Astrocyte of the spinal cord (primary cell): ENCODE measurements around the gene MSANTD1.

Experiments
- DNase-seq: peaks from one replicate; pipeline ENCODE4 v3.0.0; 2011; ENCODE audit warnings: low read depth, low spot score
- H3K4me3 ChIP-seq: 2 replicates; pipeline ENCODE4 v1.5.1; 2011; ENCODE audit warnings: low read depth, mild to moderate bottlenecking, low read length, moderate library complexity
- in situ Hi-C: cut with HindIII; loops from 2 replicates; pipeline ENCODE4 v1.10.0; 2017; ENCODE audit warnings: low sequenced_read_pairs
- TF ChIP-seq, protein P1 (sequence below): IDR thresholded peaks from 2 replicates; pipeline ENCODE4 v1.5.1; 2012; ENCODE audit warnings: low read depth, mild to moderate bottlenecking, low read length, inconsistent platforms

MSANTD1 gene

DNA sequence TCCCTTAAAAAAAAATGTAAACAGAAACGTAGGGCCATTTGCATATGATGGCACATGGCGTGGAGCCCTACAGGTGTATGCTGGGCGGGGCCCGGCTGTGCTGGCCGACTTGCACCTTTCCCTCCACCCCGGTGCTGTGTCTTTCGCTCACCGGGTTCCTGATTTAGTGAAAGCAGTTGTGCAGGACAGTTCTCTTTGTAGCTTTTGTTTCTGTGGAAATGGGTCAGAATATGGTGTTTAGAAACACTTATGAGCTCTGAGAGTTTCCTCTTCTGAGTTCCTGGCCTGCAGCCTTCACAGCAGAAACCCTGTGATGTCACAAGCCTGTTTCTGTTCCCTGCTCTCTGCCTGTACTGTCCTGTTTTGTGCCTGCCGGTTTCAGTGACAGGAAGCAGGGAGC, 22.5 kb upstream of the MSANTD1 start:
- in situ Hi-C loops = no loop called here
- no peak overlapping the region for H3K4me3 ChIP-seq
- DNase-seq = no peak
- TF ChIP-seq, protein P1, sequence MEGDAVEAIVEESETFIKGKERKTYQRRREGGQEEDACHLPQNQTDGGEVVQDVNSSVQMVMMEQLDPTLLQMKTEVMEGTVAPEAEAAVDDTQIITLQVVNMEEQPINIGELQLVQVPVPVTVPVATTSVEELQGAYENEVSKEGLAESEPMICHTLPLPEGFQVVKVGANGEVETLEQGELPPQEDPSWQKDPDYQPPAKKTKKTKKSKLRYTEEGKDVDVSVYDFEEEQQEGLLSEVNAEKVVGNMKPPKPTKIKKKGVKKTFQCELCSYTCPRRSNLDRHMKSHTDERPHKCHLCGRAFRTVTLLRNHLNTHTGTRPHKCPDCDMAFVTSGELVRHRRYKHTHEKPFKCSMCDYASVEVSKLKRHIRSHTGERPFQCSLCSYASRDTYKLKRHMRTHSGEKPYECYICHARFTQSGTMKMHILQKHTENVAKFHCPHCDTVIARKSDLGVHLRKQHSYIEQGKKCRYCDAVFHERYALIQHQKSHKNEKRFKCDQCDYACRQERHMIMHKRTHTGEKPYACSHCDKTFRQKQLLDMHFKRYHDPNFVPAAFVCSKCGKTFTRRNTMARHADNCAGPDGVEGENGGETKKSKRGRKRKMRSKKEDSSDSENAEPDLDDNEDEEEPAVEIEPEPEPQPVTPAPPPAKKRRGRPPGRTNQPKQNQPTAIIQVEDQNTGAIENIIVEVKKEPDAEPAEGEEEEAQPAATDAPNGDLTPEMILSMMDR = no peak

DNA sequence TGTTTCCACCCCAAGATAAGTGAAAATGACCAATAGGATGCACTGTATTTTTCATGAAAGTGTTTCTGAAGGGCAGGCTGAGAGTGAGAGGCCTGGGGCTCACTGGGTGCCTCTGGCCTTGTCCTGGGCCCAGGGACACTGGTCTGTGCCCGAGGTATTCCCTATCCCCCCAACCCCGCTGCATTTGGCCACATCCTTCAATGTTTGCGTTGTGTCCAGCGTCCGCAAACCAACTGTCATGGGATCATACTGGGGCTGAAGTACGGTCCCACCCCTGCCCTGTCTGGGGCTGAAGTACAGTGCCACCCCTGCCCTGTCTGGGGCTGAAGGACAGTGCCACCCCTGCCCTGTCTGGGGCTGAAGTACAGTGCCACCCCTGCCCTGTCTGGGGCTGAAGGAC, 22.0 kb upstream of the MSANTD1 start:
- no peak overlapping the region for H3K4me3 ChIP-seq
- TF ChIP-seq, protein P1 = no peak
- DNase-seq = no peak
- in situ Hi-C loops = no loop called here

DNA sequence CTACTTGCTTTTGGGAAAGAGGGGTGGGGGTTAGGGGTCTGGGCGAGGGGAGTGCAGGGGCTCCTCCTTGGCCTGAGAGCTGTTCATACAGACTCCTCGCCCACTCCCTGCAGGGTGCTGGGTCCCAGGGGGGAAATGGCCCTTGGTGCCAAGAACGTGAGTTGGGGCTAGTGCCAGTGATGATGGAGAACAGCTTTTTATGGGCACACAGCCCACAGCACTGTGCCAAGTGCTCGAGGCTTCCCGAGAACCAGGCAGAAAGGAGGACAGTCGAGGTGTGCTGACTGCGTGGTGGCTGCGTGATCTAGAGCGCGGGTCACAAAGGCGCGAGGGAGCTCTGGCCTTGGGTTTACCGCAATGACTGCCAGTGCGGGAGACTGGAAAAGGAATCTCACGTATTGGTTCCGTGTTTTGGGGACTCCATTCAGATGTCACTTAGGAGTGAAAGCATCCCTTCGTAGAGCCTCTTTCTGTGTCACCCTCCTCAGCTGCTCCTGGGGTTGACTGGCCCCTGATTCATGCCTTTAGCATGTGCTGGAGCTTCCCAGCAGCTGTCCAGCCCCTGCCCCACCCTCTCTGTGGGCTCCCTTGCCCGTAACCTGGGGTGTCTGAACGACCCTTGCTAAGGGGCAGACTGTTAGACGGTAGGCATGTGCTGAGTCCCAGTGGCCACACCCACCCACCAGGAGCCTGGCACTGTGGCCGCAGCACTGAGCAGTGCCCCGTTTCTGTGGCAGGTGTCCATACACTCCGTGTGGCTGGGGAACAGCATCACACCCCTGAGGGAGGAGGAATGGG, 20.9 kb upstream of the MSANTD1 start:
- TF ChIP-seq, protein P1 = no peak
- in situ Hi-C loops = no loop called here
- no peak overlapping the region for H3K4me3 ChIP-seq
- DNase-seq = no peak

DNA sequence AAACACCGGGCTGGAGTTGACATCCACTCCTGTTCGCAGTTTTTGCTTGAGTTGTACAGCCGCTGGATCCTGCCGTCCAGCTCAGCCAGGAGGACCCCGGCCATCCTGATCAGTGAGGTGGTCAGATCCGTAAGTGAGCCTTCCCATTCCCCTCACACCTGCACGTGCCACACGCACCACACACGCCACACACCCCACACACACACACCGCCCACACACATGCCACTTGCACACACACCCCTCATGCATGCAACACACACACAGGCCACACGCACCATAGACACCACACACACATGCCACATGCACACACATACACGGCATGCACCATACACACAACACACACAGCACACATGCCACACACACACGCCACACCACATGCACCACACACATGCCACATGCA, 20.1 kb upstream of the MSANTD1 start:
- TF ChIP-seq, protein P1 = no peak
- DNase-seq = no peak
- no peak overlapping the region for H3K4me3 ChIP-seq
- in situ Hi-C loops = no loop called here

DNA sequence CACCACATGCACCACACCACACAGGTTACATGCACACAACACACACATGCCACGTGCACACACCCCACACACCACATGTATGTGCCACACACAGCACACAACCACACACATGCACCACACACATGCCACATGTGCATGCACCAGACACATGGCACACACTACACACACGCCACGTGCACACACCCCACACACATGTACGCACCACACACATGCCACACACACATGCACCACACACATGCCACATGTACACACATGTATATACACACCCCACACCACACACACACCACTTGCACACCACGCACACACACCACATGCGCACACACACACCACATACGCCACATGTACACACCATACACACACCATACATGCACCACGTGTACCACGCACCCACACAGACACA, 19.6 kb upstream of the MSANTD1 start:
- no peak for DNase-seq
- in situ Hi-C loops = no loop called here
- TF ChIP-seq, protein P1 = no peak
- no peak overlapping the region for H3K4me3 ChIP-seq

DNA sequence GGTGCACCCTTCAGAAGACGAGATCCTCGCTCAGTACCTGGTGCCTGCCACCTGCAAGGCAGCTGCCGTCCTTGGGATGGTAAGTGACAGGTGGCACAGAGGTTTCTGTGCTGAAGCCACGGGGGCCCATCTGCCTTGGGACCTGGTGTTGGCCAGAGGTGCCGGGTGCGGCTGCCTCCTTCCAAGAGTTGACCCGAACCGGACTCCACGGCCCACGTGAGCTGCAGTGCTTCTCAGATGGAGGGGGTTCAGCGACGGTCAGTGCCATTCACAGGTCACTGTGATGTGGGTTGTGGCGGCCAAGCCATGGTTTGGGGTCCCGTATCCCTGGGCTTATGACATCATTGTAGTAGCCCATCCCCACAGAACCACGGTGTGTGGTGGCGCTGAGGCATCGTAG, 19.0 kb upstream of the MSANTD1 start:
- in situ Hi-C loops = no loop called here
- TF ChIP-seq, protein P1 = no peak
- no peak for DNase-seq
- H3K4me3 ChIP-seq = no peak overlapping the region

DNA sequence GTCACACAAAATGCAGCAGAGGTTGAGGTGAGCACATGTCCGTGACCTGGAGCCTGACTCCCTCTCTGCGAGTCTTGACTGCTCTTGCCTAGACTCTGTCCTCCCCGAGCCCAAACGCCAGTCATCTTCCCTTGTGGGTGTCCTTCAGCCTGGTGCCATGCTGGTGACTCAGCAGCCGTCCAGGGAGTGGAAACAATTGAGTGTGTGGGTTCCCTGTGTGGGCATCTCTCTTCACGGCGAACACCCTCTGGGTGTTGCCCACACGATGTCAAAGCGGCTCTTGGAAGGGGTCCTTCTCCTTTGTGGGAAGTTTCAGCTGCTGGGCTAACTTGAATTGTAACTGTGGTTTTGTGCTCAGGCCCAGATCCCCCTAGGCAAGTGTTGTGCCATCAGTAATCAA, 17.5 kb upstream of the MSANTD1 start:
- in situ Hi-C loops = no loop called here
- TF ChIP-seq, protein P1 = no peak
- no peak for DNase-seq
- no peak overlapping the region for H3K4me3 ChIP-seq
